ENCODE data around the gene FAM174C. TPM values are rescaled to one million over a fixed set of nuclear protein-coding genes. Genes with fewer than 3 reads are reported as not detected.

Gene FAM174C
- total RNA-seq, 2 experiments from 2014 or later = 44.5 to 48.3 TPM

DNA sequence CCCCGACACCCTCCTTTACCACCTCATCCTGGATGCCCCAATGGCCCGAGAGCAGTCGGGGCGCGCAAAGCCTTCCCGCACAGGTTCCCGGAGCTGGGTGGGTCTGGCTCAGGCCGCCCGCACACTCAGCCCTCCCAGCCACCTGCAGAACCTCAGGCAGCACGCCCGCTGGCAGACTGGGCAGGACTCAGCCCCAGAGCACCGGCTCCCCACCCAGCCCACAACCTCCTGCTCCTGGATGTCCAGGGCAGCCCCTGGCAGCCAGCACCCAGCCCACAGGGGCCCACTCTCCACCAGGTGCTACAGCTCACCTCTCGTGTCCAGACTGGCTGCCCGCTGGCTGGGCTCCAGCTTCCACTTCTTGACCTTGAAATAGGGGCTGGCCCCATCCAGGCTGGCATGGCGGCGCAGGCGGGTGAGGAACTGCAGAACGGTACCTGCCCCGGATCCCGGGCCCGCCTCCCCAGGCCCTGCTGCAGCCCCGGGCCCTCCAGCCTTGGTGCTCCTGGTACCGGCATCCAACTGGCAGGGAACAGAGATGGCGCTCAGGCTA, 42.1 kb upstream of the FAM174C start:
- Mint-ChIP-seq H3K36me3 (peaks cover under 1% of the 10 kb centered on the region), H3K27ac (no peak overlapping the region), H3K9me3 (no peaks in the 10 kb centered on the region), H3K4me3 (no peak overlapping the region), H3K27me3 (peaks cover 5% of the 10 kb centered on the region), H3K4me1 (no peaks in the 10 kb centered on the region)
- POLR2A ChIA-PET = no interaction called here
- ATAC-seq (ENCODE audit: low read depth) (no peak), DNase-seq (no peak)

GRCh38 chr19:1234051-1234954, 41.0 kb upstream of the FAM174C start:
- no peak overlapping the region for H3K27ac Mint-ChIP-seq
- no peak for ATAC-seq (ENCODE audit: low read depth)
- POLR2A ChIA-PET = no interaction called here

DNA sequence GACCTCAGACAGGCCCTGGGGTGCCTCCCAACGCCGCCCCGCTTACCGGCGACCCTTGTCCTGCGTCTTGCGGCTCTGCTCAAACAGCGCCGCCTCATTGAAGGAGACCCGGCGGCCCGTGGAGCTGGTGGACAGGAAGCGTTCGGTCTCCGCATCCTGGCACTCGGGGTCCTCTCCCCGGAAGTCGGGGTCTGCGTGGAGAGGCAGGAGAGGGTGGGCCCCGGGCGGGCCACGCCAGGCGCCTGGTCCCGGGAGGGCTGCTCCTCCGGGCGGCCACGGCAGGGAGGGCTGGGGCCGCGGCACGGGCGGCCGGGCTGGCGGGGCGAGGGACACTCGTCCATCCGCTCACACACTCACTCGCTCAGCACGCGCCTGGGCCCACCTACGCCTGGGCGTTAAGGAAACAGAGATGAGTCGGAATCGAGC, 40.4 kb upstream of the FAM174C start:
- ATAC-seq (ENCODE audit: low read depth) = no peak
- Mint-ChIP-seq H3K9me3 (no peaks in the 10 kb centered on the region), H3K4me1 (peaks cover 9% of the 10 kb centered on the region), H3K27ac (no peak overlapping the region), H3K36me3 (no peaks in the 10 kb centered on the region), H3K27me3 (peaks cover 18% of the 10 kb centered on the region), H3K4me3 (no peak overlapping the region)
- POLR2A ChIA-PET = no interaction called here
- DNase-seq = no peak

More at GRCh38 chr19:1234051-1234954, 41.0 kb upstream of the FAM174C start:
- Mint-ChIP-seq H3K36me3 (no peaks in the 10 kb centered on the region), H3K4me1 (peaks cover 7% of the 10 kb centered on the region), H3K27me3 (peaks cover 16% of the 10 kb centered on the region), H3K9me3 (no peaks in the 10 kb centered on the region), H3K4me3 (no peak overlapping the region)
- no peak for DNase-seq

DNA sequence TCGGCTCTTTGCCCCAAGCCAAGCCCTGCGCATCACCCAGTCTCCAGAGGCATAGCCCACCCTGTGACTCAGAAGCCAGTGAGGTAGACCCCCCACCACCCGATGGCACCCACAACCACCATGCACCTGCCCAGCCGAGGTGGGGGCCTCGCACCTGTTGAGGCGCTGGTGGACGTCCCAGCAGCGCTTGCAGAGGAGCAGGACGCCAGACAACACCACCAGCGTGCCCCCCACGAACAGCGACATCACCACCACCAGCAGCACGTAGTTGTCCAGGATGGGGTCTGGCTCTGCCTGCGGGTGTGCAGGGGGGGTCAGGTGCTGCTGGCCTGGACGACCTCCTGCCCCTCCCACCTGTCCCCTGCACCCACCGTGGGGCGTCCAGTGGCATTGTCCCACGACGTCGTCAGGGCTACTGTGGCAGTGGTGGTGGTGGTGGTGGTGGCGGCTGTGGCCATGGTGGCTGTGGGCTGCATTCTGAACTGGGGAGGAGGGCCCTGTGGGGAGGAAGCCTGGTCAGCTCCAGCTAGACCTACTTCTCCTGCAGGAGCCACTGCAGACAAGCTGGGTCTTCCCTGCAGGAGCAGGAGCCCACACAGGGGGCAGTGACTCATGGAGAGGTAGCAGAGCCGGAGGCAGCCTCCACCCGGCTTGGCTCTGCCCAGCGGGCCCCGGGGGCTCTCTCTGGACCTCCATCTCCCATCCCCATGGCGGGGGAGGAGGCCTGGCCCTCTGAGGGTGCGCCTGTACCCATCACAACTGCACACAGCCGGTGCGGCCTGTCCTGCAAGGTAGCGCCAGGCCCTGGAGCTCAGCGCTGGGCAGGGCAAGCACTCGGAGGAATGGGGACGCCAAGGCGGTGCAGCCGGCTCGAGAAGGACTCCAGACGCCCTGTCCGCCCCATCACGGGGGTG, 39.4 kb upstream of the FAM174C start:
- Mint-ChIP-seq H3K9me3 (no peaks in the 10 kb centered on the region), H3K27me3 (peaks cover 18% of the 10 kb centered on the region), H3K36me3 (no peaks in the 10 kb centered on the region), H3K4me1 (peaks cover 11% of the 10 kb centered on the region), H3K27ac (no peak overlapping the region), H3K4me3 (peak overlapping the region; percentile 54)
- ATAC-seq (ENCODE audit: low read depth) = no peak
- no peak for DNase-seq
- POLR2A ChIA-PET = interaction anchor here (1.0 to 1.6 kb wide), 2 partner anchors 22 to 34 kb away, joined by 3 read pairs; no protein-coding TSS in a partner anchor

DNA sequence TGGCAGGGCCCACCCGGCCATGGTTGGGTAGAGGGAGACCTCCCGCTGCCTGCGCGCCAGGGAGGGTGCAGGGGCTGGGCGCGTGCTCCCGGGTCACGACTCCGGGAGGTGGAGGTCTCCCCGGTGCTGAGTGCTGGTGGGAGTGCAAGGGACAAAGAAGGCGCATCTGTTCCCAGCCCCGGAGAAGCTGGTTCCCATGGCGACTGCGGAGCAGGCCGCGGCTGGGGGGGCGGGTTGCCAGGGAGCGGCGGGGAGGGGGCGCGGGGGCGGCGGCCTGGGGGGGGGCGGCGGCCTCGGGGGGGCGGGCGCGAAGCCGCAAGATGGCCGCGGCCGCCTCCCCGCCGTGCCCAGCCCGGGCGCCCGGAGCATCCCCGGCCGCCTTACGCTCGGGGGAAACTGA, 38.8 kb upstream of the FAM174C start:
- Mint-ChIP-seq H3K4me3 (peak overlapping the region; percentile 54), H3K27ac (no peak overlapping the region), H3K36me3 (no peaks in the 10 kb centered on the region), H3K27me3 (peaks cover 18% of the 10 kb centered on the region), H3K4me1 (peaks cover 15% of the 10 kb centered on the region), H3K9me3 (no peaks in the 10 kb centered on the region)
- ATAC-seq (ENCODE audit: low read depth) (no peak), DNase-seq (no peak)
- POLR2A ChIA-PET = interaction anchor here (1.0 to 1.6 kb wide), 2 partner anchors 22 to 33 kb away, joined by 3 read pairs; no protein-coding TSS in a partner anchor

GRCh38 chr19:1237027-1237659, 38.2 kb upstream of the FAM174C start:
- DNase-seq = no peak
- H3K36me3 Mint-ChIP-seq = no peaks in the 10 kb centered on the region
- H3K9me3 Mint-ChIP-seq = no peaks in the 10 kb centered on the region
- peaks cover 15% of the 10 kb centered on the region for H3K4me1 Mint-ChIP-seq
- no peak for ATAC-seq (ENCODE audit: low read depth)
- peaks cover 18% of the 10 kb centered on the region for H3K27me3 Mint-ChIP-seq
- no peak overlapping the region for H3K27ac Mint-ChIP-seq
- POLR2A ChIA-PET = interaction anchor here (1.0 to 1.6 kb wide), 2 partner anchors 23 to 32 kb away, joined by 3 read pairs; no protein-coding TSS in a partner anchor
- H3K4me3 Mint-ChIP-seq = peak overlapping the region; percentile 57

DNA sequence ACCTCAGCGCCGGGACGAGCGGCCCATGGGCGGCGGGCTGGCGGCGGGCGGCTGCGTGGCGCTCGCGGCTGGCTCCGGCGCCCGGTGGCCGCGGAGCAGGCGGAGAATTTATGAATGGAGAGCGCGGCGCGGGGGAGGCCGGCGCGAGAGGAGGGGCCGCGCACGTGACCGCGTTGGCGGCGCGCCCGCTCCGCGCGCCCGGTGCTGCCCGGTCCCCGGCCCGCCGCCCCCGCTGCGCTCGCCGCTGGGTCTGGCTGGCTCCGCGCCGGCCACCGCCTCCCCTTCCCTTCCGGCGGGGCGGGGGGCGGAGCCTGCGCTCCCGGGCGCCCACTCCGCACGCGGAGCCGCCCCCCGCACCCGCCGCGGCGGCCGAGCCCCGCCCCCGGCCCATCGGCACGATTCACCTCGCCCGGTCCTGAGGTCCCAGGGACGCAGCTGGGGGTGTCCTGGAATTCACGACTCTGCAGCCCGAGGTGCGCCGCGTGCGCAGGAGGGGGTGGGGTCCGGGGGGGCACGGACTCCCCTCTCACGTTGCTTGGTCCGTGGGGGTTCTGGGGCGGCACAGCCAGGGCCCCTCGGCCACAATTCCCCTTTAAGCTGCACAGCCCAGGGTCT, 37.5 kb upstream of the FAM174C start, which contains the start of gene CBARP:
CBARP (minus strand) TSS at position 252 of the 615 bp plus-strand sequence. CDS start 1,905 bp downstream, outside the sequence.
- H3K9me3 Mint-ChIP-seq = no peaks in the 10 kb centered on the region
- H3K27me3 Mint-ChIP-seq = peaks cover 18% of the 10 kb centered on the region
- no peak for ATAC-seq (ENCODE audit: low read depth)
- no peaks in the 10 kb centered on the region for H3K36me3 Mint-ChIP-seq
- peak within 1 kb of the TSS; percentile 51 for H3K27ac Mint-ChIP-seq
- DNase-seq = peak; percentile 57
- peaks cover 15% of the 10 kb centered on the region for H3K4me1 Mint-ChIP-seq
- POLR2A ChIA-PET = interaction anchor here (0.8 to 1.2 kb wide), 2 partner anchors 37 to 114 kb away, joined by 3 read pairs; partner anchors contain the start of gene FAM174C
- peak within 1 kb of the TSS; percentile 74 for H3K4me3 Mint-ChIP-seq

DNA sequence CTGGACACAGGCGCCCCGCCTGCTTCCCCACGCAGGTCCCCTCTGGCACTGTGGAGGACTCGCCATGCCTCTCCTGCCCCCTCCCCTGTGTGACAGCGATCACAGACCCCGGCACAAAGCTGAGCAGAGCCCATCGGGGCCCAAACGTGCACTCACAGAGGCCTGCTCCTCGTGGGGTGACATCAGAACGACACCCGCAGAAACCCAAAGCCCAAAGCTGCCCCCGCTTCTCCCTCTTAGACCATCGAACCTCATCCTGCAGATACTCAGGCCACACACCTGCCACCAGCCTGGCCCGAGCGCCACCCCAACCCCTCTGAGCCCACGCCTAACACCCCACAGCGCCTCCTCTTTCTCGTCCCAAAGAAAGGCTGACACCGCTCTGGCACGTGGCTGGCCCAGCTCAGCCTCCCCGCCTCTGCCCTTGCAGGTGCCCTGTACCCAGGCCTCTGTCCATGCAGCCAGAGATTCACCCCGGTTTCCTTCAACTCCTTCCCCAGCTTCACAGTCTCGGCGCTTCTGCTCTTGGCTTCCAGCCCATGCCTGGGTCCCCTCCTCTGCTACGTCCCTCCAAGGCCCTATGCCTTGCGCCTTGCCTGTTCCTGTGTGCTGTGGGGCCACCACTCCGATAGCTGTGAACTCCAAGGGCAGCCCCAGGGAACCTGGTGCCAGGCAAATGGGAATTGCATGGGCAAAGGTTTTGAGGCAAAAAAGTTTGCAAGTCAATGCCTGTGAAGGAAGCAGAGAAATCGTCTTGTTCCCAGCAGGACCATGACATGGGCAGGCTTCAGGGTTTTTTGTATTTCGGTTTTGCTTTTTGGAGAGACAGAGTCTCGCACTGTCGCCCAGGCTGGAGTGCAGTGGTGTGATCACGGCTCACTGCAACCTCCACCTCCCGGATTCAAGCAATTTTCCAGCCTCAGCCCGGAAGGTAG, 36.7 kb upstream of the FAM174C start:
- H3K27ac Mint-ChIP-seq = peak overlapping the region; percentile 51
- POLR2A ChIA-PET = interaction anchor here (0.8 to 1.2 kb wide), 2 partner anchors 37 to 115 kb away, joined by 3 read pairs; partner anchors contain the start of gene FAM174C
- peak overlapping the region; percentile 74 for H3K4me3 Mint-ChIP-seq
- H3K4me1 Mint-ChIP-seq = peaks cover 22% of the 10 kb centered on the region
- ATAC-seq (ENCODE audit: low read depth) (no peak), DNase-seq (no peak)
- peaks cover 18% of the 10 kb centered on the region for H3K27me3 Mint-ChIP-seq
- H3K9me3 Mint-ChIP-seq = no peaks in the 10 kb centered on the region
- H3K36me3 Mint-ChIP-seq = no peaks in the 10 kb centered on the region

GRCh38 chr19:1239420-1239795, 35.9 kb upstream of the FAM174C start:
- POLR2A ChIA-PET = interaction anchor here (1.2 kb wide), 1 partner anchor 36 kb away, joined by 3 read pairs; the partner anchor contains the start of gene FAM174C
- Mint-ChIP-seq H3K9me3 (no peaks in the 10 kb centered on the region), H3K36me3 (no peaks in the 10 kb centered on the region), H3K27ac (peak overlapping the region; percentile 24), H3K27me3 (peaks cover 18% of the 10 kb centered on the region), H3K4me3 (peak overlapping the region; percentile 39), H3K4me1 (peaks cover 22% of the 10 kb centered on the region)
- DNase-seq (no peak), ATAC-seq (ENCODE audit: low read depth) (no peak)

DNA sequence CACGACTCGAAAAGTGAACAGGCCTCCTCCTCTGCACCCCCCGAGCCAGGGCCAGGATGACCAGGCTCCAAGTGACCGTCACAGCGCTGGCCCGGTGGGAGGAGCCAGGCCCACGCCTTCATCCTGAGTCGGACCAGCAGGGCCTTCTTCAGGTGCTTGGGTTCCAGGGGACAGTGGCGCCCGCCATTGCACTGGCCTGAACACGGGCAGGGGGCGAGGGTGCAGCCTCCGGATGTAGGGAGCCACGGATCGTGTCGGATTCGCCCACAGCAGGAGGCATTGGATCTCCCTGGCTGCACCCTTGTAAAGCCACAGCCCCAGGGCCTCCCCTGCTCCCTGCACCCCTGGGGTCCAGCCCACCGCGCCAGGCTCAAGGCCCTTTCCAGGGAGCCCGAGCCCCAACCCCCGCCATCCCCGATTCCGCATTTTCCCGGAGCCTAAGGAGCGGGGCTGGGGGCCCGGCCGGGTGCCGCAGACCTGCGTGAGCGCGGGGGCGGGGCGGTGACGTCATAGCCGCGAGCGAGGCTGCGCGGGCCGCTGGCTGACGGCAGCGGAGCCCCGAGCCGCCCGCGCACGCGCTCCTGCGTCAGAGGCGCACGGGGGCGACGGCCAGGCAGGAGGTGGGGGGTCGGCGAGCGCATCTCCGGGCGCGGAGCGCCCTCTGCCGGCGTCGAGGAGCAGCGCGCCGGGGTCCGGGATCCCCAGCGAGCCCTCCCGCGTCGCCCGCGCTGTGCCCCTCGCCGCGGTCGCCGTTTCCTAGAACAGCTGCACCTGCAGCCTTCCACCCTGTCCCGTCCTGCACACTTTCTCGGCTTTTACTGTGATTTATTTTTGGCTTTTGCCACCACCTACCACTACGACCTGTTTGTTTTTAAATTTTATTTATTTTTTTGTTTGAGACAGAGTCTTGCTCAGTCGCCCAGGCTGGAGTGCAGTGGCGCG, 35.3 kb upstream of the FAM174C start:
- H3K9me3 Mint-ChIP-seq = no peaks in the 10 kb centered on the region
- peak; percentile 96 for DNase-seq
- H3K36me3 Mint-ChIP-seq = no peaks in the 10 kb centered on the region
- H3K4me3 Mint-ChIP-seq = peak overlapping the region; percentile 64
- ATAC-seq (ENCODE audit: low read depth) = peak; percentile 50
- peaks cover 24% of the 10 kb centered on the region for H3K4me1 Mint-ChIP-seq
- H3K27me3 Mint-ChIP-seq = peaks cover 18% of the 10 kb centered on the region
- POLR2A ChIA-PET = interaction anchor here (1.6 to 7.7 kb wide), 2 partner anchors 26 to 27 kb away, joined by 3 to 385 read pairs; partner anchors contain the start of gene CIRBP
- H3K27ac Mint-ChIP-seq = peak overlapping the region; percentile 34
